ENCODE data around the gene COL19A1.
"Not testable (repeated sequence)": the region's sequence is repeated elsewhere in the genome, so short reads cannot be mapped to it uniquely, and the experiment has no call there.

Gene COL19A1

GRCh38 chr6:69901361-69901760 is 35.0 kb downstream of the COL19A1 start:
- TF ChIP-seq CTCF (IDR thresholded peaks at IDR 0.05; ENCODE audit: extremely low read depth, missing control alignments): no peak
- no peak for DNase-seq (ENCODE audit: low spot score)

- no peak for TF ChIP-seq CTCF (IDR thresholded peaks at IDR 0.05; ENCODE audit: extremely low read depth, missing control alignments)
- DNase-seq (ENCODE audit: low spot score): no peak
These were observed 41.7 kb downstream of the COL19A1 start for GRCh38 chr6:69907981-69908498.

- no peak for TF ChIP-seq CTCF (IDR thresholded peaks at IDR 0.05; ENCODE audit: extremely low read depth, missing control alignments)
- DNase-seq (ENCODE audit: low spot score): no peak
These were observed 47.0 kb downstream of the COL19A1 start for GRCh38 chr6:69913361-69913760.

GRCh38 chr6:69914015-69914485 is 47.7 kb downstream of the COL19A1 start:
- no peak for TF ChIP-seq CTCF (IDR thresholded peaks at IDR 0.05; ENCODE audit: extremely low read depth, missing control alignments)

GRCh38 chr6:69915346-69915745 is 49.0 kb downstream of the COL19A1 start:
- TF ChIP-seq CTCF (IDR thresholded peaks at IDR 0.05; ENCODE audit: extremely low read depth, missing control alignments): no peak
- DNase-seq (ENCODE audit: low spot score): no peak

More at GRCh38 chr6:69914015-69914485, 47.7 kb downstream of the COL19A1 start:
- no peak for DNase-seq (ENCODE audit: low spot score)

- peak; percentile 3 for DNase-seq (ENCODE audit: low spot score)
- no peak for TF ChIP-seq CTCF (IDR thresholded peaks at IDR 0.05; ENCODE audit: extremely low read depth, missing control alignments)
These were observed 51.5 kb downstream of the COL19A1 start for GRCh38 chr6:69917834-69918233.

GRCh38 chr6:69918813-69919475 is 52.6 kb downstream of the COL19A1 start:
- TF ChIP-seq CTCF (IDR thresholded peaks at IDR 0.05; ENCODE audit: extremely low read depth, missing control alignments): no peak
- DNase-seq (ENCODE audit: low spot score): no peak

GRCh38 chr6:69921066-69921465 is 54.7 kb downstream of the COL19A1 start:
- DNase-seq (ENCODE audit: low spot score): not testable (repeated sequence)

- DNase-seq (ENCODE audit: low spot score): not testable (repeated sequence)
These were observed 55.3 kb downstream of the COL19A1 start for GRCh38 chr6:69921611-69922010.
